ENCODE measurements around the gene RAB6B. TPM values are rescaled to one million over a fixed set of nuclear protein-coding genes. Genes with fewer than 3 reads are reported as not detected.

RAB6B gene
- polyA plus RNA-seq, 1 donor (not counting 4 experiments of a cell fraction or from before 2014, with no cell fraction given): 2.2 TPM

- H3K9me3 ChIP-seq (ENCODE audit: control insufficient read depth, low read depth, low read length): no peaks in the 10 kb centered on the region
- H3K27ac ChIP-seq (ENCODE audit: control insufficient read depth, insufficient read depth, low read length): no peak overlapping the region
- no peaks in the 10 kb centered on the region for H3K9me1 ChIP-seq (ENCODE audit: control insufficient read depth, extremely low read depth, insufficient read depth, low read length)
- peaks cover 1% of the 10 kb centered on the region for H3K27me3 ChIP-seq (ENCODE audit: control insufficient read depth, extremely low read depth, insufficient read depth, low read length)
- no peaks in the 10 kb centered on the region for H3K36me3 ChIP-seq (ENCODE audit: control insufficient read depth in 2 of 2, extremely low read depth in 1 of 2, insufficient read depth in 2 of 2, low read length in 2 of 2)
- no peaks in the 10 kb centered on the region for H4K20me1 ChIP-seq (ENCODE audit: control insufficient read depth, extremely low read depth, insufficient read depth, low read length)
- no peaks in the 10 kb centered on the region for H3K4me1 ChIP-seq (ENCODE audit: control insufficient read depth, extremely low read depth, insufficient read depth, low read length)
- TF ChIP-seq EZH2 (IDR thresholded peaks at IDR 0.05; ENCODE audit: low read length) (no peak), CTCF (optimal IDR thresholded peaks at IDR 0.05 in 1 of 3, IDR thresholded peaks at IDR 0.05 in 1 of 3, conservative IDR thresholded peaks at IDR 0.05 in 1 of 3; ENCODE audit: extremely low read depth in 1 of 3, insufficient read depth in 2 of 3, low read length in 3 of 3) (no peak)
- no peak overlapping the region for H3K4me3 ChIP-seq (ENCODE audit: control insufficient read depth in 2 of 3, extremely low read depth in 1 of 3, insufficient read depth in 2 of 3, low read depth in 1 of 3, low read length in 3 of 3)
- no peak overlapping the region for H2AFZ ChIP-seq (ENCODE audit: control insufficient read depth, low read length)
- no peak for DNase-seq (ENCODE audit: low read depth, low spot score)
- H3K4me2 ChIP-seq (ENCODE audit: control insufficient read depth, extremely low read depth, insufficient read depth, low read depth, low read length): no peak overlapping the region
- no peak for FAIRE-seq
- dilution Hi-C loops (cut with MboI; ENCODE audit: extremely low pct_ligation_motif_present, low sequenced_read_pairs): no loop called here
- no peaks in the 10 kb centered on the region for H3K79me2 ChIP-seq (ENCODE audit: control insufficient read depth, insufficient read depth, low read length)
- no peak overlapping the region for H3K9ac ChIP-seq (ENCODE audit: control insufficient read depth, extremely low read depth, insufficient read depth, low read length)
These were observed 55.5 kb downstream of the RAB6B start for GRCh38 chr3:133840055-133840737.

DNA sequence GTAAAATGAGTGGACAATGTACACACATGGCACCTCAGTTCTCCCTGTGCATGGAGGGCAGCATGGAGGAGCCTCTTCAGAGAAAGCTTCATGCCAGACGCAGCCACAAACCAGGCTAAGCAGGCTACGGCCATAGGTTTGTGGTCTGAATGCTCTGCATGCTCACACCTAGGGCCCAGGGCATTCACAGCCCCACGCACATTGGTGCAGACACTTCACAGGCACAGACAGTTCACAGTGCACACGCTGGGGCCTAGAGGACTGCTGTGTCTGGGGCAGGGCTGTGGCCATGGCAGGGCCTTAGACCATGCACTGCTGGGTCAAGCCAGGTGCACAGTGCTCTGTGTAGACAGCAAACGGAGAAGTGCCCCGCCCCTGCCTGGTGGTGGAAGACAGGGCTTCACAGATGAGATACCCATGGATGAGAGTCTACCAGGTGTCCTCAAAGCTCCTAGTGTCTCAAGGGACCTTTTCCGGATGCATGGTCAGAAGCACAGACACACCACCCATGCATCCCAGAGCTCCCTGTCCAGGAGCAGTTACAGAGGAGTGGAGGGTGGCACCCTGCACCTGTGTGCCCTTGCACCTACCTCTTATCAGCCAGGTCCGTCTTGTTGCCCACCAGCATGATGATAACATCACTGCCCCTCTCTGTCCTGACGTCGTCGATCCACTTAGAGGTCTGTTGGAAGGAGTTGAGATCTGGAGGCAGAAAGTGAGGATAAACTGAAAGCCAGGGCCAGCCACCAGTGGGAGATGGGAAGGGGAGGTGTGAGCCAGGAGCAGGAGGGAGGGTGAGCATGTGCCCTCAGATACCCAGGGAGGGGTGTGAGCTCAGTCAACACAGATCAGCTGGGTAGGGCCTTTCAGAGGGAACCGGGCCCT lies 56.5 kb downstream of the RAB6B start:
- Histone ChIP-seq H3K27ac (ENCODE audit: control insufficient read depth, insufficient read depth, low read length) (no peak overlapping the region), H3K79me2 (ENCODE audit: control insufficient read depth, insufficient read depth, low read length) (no peaks in the 10 kb centered on the region), H3K4me3 (ENCODE audit: control insufficient read depth in 2 of 3, extremely low read depth in 1 of 3, insufficient read depth in 2 of 3, low read depth in 1 of 3, low read length in 3 of 3) (no peak overlapping the region), H2AFZ (ENCODE audit: control insufficient read depth, low read length) (no peak overlapping the region), H3K4me1 (ENCODE audit: control insufficient read depth, extremely low read depth, insufficient read depth, low read length) (no peaks in the 10 kb centered on the region), H3K36me3 (ENCODE audit: control insufficient read depth in 2 of 2, extremely low read depth in 1 of 2, insufficient read depth in 2 of 2, low read length in 2 of 2) (no peaks in the 10 kb centered on the region), H4K20me1 (ENCODE audit: control insufficient read depth, extremely low read depth, insufficient read depth, low read length) (no peaks in the 10 kb centered on the region), H3K27me3 (ENCODE audit: control insufficient read depth, extremely low read depth, insufficient read depth, low read length) (no peaks in the 10 kb centered on the region), H3K4me2 (ENCODE audit: control insufficient read depth, extremely low read depth, insufficient read depth, low read depth, low read length) (no peak overlapping the region), H3K9ac (ENCODE audit: control insufficient read depth, extremely low read depth, insufficient read depth, low read length) (no peak overlapping the region), H3K9me3 (ENCODE audit: control insufficient read depth, low read depth, low read length) (no peaks in the 10 kb centered on the region), H3K9me1 (ENCODE audit: control insufficient read depth, extremely low read depth, insufficient read depth, low read length) (no peaks in the 10 kb centered on the region)
- FAIRE-seq (no peak), DNase-seq (ENCODE audit: low read depth, low spot score) (no peak)
- dilution Hi-C loops (cut with MboI; ENCODE audit: extremely low pct_ligation_motif_present, low sequenced_read_pairs): no loop called here
- TF ChIP-seq CTCF (optimal IDR thresholded peaks at IDR 0.05 in 1 of 3, IDR thresholded peaks at IDR 0.05 in 1 of 3, conservative IDR thresholded peaks at IDR 0.05 in 1 of 3; ENCODE audit: extremely low read depth in 1 of 3, insufficient read depth in 2 of 3, low read length in 3 of 3) (no peak), EZH2 (IDR thresholded peaks at IDR 0.05; ENCODE audit: low read length) (no peak)
